ENCODE measurements around the gene RNF213. TPM values are rescaled to one million over a fixed set of nuclear protein-coding genes. Genes with fewer than 3 reads are reported as not detected.

The RNF213 gene
- polyA plus RNA-seq, 1 of the 3 experiments (the other 2 are of a cell fraction), result 57.5 TPM

- Histone ChIP-seq H3K9me3 (no peaks in the 10 kb centered on the region), H2AFZ (ENCODE audit: low read depth) (no peak overlapping the region), H3K4me2 (no peak overlapping the region), H3K79me2 (ENCODE audit: insufficient read depth) (peaks cover 10% of the 10 kb centered on the region; the same call in 1 of the 2 replicates), H3K9ac (no peak overlapping the region), H3K4me3 (ENCODE audit: low read depth in 2 of 2, low read length in 1 of 2) (no peak overlapping the region), H3K27ac (ENCODE audit: low read depth in 2 of 2, low read length in 1 of 2) (no peak overlapping the region), H3K36me3 (replicated peaks in 1 of 2; ENCODE audit: control insufficient read depth in 1 of 2, insufficient read depth in 2 of 2, low read length in 1 of 2) (peaks cover 29 to 32% of the 10 kb centered on the region in 2 experiments), H3K9me2 (no peaks in the 10 kb centered on the region), H4K20me1 (ENCODE audit: insufficient read depth) (no peaks in the 10 kb centered on the region), H3K4me1 (ENCODE audit: control insufficient read depth in 1 of 2, insufficient read depth in 2 of 2, low read depth in 1 of 2, low read length in 1 of 2) (peaks cover 0 to 4% of the 10 kb centered on the region in 2 experiments; a peak in 1 of 4 replicates), H3K27me3 (ENCODE audit: insufficient read depth) (no peaks in the 10 kb centered on the region), H3F3A (replicated peaks; ENCODE audit: insufficient read depth) (no peaks in the 10 kb centered on the region)
- no peak for DNase-seq
- ChIA-PET POLR2A (interaction anchor here (1.1 kb wide), 1 partner anchor 20 kb away, joined by 3 read pairs; no protein-coding TSS in a partner anchor), CTCF (interaction anchor here (0.9 kb wide), 1 partner anchor 63 kb away, joined by 3 read pairs; no protein-coding TSS in a partner anchor)
- TF ChIP-seq RFX5 (IDR thresholded peaks at IDR 0.05; ENCODE audit: low read length) (no peak), REST (IDR thresholded peaks at IDR 0.05; ENCODE audit: low read depth, low read length) (no peak), NFIC (IDR thresholded peaks at IDR 0.05; ENCODE audit: borderline replicate concordance) (no peak), ELF1 (IDR thresholded peaks at IDR 0.05) (no peak), IRF3 (IDR thresholded peaks at IDR 0.05; ENCODE audit: low read depth, low read length) (no peak), TEAD4 (IDR thresholded peaks at IDR 0.05; ENCODE audit: borderline replicate concordance, insufficient read depth) (no peak), ZBTB33 (IDR thresholded peaks at IDR 0.05; ENCODE audit: borderline replicate concordance, low read depth) (no peak), FOSL2 (IDR thresholded peaks at IDR 0.05; ENCODE audit: borderline replicate concordance, low read depth) (no peak), GABPA (IDR thresholded peaks at IDR 0.05; ENCODE audit: low read depth) (no peak), NRF1 (IDR thresholded peaks at IDR 0.05; ENCODE audit: low read depth, low read length) (no peak), MEF2A (IDR thresholded peaks at IDR 0.05; ENCODE audit: borderline replicate concordance, low read depth) (no peak), RCOR1 (IDR thresholded peaks at IDR 0.05; ENCODE audit: low read length) (no peak), RAD21 (IDR thresholded peaks at IDR 0.05; ENCODE audit: low read length) (no peak), POLR2AphosphoS5 (IDR thresholded peaks at IDR 0.05; ENCODE audit: low read depth, low read length) (no peak), FOXM1 (IDR thresholded peaks at IDR 0.05; ENCODE audit: low read depth) (no peak), PBX3 (IDR thresholded peaks at IDR 0.05) (no peak), YY1 (IDR thresholded peaks at IDR 0.05; ENCODE audit: low read depth) (no peak)
- 97% methylated on average over 9 of the region's 9 CpGs for WGBS (ENCODE audit: low lambda C conversion rate)
Observed at GRCh38 chr17:80287038-80287437, 26.4 kb downstream of the RNF213 start.

Data from SK-N-SH (cell line).